HUDEP-2 (cell line): Measurements from ENCODE around the gene MAD1L1.

ENCODE experiments used
- DNase-seq, 76 experiments: peaks; one replicate each; lab custom pipeline; 2025; ENCODE audit not compliant: unreplicated experiment in 76 of 76; lab: John Stamatoyannopoulos, UW

Gene MAD1L1

DNA sequence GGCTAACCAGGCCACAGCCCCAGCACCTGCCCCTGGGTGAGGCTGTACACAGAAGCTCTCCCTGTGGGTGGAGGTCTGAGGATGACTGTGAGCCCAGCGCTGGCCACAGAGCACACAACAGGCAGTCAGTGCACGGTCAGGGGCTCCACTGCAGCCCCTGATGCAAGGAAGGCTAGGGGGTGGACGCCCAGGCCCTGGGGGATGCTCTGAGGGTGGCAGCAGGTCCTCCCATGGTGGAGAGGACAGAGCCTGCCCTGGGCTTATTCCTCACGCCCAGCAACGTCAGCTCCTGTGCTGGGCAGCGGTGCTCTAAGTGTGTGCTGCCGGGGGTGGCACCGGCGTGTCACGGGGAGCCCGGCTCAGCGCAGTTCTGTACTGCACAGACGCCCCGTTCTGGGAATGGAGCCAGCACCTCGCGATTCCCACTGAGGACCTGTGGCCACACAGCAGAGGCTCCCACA, 223.2 kb downstream of the MAD1L1 start:
- DNase-seq, result peak in 12 of 76 experiments; percentile 3 to 56 (median 28)

DNA sequence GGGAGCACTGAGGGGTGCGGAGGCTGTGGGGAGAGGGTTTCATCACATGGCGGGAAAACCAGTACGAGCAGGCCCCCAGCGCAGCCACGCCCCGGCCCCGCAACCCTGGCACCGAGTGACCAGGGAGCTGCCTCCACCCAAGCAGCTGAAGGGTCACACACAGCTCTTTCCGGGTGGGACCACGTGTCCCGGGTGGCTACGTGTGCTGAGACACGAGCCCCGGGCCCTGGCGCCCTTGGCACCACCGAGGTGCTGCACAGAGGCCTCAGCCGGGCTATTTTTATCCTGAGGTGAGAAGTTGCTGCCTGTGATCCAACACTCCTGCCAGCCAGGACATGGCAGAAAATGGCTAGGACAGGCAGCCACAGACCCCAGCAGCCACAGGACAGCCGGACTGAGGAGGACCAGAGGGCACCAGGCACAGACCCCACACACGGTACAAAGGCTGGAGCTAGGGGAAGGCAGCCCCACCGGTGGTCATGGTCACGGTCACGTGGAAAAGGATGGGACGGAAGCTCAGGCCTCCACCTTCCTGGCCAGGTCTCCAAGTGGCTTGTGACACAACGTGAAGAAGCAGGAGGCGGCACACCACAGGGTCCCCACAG, 223.7 kb downstream of the MAD1L1 start:
- DNase-seq, result no peak

DNA sequence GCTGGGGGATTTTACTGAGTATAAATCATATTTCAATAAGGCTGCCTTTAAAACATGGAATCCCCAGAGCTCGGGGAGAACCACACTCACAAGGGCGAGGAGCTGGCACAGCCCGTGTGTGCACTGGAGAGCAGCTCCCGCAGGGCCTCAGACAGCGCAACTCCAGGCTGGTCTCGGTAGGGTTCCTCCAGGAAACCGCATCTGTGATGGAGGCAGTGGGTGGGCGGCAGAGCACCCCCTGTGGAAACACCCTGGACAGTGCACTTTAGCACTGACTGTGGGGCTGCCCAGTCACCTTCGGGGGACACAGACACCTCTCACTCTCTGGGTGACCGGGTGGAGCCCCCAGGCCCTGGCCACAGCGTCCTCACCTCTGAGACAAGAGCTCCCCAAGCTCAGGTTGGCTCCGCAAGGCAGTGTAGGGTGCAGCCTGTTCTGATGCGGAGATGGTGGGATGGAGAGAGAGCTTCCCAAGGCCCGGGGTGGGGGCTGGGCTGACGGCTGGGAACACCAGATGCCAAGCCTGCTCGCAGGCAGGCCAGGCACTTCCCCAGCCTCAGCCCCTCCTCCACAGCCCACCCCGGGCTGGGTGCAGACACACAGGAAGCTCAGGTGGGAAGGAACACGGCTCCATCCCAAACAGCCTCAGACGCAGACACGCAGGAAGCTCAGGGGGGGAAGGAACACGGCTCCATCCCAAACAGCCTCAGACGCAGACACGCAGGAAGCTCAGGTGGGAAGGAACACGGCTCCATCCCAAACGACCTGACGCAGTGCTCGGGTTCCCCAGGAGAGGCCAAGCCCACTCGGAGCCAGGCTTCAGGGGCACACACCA, 224.4 kb downstream of the MAD1L1 start:
- DNase-seq, result no peak

DNA sequence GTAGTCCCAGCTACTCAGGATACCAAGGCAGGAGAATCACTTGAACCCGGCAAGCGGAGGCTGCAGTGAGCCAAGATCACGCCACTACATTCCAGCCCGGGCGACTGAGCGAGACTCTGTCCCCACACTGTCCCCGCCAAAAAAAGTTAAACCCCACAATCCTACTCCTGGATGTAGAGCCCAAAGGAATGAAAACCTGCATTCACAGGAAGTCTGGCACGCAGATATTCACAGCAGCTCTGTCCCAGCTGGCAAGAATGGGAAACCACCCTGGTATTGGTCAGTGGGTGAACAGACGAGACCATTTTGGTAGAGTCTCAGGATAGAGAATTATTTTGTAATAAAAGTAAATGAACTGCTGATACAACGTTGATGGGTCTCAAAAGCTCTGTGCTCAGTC, 225.2 kb downstream of the MAD1L1 start:
- no peak for DNase-seq

DNA sequence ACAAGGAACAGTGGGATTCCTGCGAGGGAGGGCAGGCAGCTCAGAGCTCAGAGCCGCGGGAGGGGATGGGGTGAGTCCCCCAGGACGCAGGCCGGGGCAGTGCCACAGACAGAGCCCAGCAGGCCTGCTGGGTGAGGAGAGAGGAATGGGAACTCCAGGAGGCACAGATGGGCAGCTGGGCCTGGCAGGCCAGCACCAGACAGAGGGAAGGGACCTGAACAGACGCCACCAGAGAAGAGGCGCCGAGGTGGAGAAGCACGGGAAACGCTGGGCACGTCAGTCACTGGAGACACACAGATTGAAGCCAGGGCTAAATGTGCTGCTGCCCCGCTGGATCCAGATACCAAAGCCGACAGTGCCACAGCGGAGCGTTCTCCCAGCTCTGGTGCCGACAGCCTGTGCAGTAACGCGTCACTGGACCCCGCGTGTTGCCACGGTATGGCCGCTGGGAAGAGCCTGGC, 225.8 kb downstream of the MAD1L1 start:
- no peak for DNase-seq

DNA sequence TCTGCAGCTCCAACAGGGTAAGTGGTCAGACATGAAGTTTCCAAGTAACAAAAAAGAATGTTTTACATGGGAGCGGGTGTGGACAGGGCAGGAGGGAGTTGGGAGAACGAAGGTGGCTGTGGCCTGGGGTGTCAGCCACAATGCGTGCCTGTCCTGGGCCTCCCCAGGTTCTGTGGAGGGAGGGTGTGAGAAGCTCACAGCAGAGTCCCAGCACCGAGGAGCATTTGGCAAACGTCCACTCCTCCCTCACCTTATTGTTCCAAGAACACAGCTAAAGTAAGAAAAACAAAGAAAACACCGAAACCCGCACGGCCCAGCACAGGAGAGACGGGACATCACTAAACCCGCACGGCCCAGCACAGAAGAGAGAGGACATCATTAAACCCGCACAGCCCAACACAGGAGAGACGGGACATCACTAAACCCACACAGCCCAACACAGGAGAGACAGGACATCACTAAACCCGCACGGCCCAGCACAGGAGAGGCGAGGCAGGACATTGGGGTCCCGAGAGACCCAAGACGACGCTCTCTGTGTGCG, 226.4 kb downstream of the MAD1L1 start:
- DNase-seq, result no peak

DNA sequence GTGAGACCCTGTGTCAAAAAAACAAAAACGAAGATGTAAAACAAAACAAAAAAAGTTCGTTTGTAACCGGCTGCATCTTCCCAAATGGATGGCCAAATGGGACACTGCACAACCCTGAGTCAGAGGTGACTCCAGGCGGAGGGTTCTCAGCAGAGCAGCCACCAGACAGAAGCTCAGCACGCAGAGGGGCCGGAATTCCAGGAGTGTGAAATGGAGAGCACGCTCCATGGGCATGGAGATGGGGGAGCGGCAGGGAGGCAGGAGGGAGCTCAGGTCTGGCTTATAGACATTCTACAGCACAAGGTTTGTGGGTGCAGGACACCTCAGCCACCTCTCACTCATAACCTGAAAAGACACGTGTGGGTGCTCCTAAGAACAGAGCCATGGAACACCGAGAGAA, 227.0 kb downstream of the MAD1L1 start:
- DNase-seq, result no peak

DNA sequence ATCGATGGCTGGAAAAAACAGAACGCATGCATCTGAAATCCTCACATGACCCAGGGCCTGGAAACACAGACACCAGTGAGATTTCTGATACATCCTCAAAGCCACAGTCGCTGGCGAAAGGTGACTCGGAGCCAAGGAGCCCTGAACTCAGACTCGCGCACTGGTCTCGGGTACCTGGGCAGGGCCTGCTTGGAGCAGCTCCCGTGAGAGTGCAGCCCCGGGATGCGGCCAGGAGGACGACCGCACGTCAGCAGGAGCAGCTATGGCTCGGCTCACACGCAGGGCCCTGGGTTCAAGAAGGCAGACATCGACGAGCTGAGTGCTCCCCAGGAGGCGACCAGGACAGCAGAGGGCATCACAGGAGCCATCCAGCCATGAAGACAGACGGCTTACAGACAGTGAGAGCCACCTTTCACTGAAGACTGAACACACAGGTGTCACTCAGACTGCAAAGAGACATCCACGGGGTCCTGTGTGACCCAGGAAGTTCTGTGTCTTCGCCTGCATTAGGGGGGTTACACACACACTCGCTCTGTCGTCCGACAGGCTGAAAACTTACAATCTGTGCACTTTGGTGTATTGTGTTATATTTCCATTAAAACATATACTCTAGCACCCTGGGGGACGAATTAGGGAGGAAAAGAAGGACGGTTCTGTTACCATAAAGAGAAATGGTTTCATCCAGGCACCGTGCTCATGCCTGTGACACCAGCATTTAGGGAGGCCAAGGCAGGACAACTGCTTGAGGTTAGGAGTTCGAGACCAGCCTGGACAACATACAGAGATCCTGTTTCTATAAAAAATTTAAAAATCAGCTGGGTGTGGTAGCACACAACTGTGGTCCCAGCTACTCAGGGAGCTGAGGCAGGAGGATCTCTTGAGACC, 227.7 kb downstream of the MAD1L1 start:
- no peak for DNase-seq

DNA sequence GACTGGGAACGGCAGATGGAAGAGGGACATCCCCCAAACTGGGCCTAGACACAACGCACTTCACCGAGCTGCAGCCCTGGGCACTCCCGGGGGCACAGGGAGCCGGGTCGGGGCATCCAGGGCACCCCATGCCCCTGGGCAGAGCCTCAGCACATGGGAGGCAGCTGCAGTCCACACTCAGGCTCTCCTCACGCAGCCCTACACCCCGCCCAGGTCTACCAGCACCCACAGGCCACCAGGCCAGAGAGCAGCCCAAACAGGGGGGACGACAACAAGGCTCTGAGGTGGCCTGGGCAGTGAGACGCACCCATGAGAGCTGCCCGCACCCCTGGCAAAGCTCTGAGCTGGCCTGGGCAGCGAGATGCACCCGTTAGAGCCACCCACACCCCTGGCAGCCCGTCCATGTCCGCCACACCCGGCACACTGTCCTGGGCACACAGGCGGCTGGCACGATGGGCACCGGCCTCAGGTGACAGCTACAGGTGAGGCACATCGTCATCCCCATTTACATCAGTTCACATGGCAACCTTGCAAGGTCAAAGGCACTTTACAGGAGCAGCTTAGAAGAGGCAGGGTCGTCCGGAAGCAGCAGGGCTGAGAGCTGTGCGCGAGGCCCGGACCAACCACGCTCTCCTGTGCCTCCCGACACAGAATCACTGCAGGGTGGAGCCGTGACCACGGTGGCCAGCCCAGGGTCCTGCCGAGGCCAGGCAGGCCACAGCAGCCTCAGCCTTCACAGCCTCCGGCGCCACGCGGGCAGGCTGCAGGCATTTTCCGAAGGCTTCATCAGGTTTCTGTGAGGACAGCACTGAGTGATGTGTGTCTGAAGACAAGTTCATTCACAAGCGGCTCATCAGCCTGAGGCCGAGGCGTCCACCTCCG, 228.6 kb downstream of the MAD1L1 start:
- DNase-seq, result no peak

DNA sequence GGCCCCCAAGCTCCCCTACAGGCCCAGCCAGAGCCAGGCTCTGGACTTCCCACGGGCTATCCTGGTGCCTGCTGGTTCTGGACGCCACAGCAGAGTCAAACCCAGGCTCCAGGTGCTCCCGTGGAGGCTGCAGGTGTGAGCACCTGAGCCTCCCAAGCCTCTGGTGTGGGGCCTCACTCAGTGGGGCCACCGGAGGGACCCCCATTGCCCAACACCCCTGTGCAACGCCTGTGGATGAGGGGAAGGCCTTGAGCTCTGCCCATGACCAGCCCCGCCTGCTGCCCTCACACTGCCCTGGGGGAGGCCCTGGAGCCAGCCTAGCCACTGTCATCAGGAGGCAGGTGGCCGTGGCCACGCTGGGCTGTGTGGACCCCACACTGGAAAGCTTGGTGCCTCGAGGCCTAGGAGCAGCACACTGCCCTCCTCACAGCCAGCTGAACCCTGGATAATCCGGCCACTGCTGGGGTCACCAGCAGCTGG, 229.3 kb downstream of the MAD1L1 start:
- DNase-seq, result no peak

DNA sequence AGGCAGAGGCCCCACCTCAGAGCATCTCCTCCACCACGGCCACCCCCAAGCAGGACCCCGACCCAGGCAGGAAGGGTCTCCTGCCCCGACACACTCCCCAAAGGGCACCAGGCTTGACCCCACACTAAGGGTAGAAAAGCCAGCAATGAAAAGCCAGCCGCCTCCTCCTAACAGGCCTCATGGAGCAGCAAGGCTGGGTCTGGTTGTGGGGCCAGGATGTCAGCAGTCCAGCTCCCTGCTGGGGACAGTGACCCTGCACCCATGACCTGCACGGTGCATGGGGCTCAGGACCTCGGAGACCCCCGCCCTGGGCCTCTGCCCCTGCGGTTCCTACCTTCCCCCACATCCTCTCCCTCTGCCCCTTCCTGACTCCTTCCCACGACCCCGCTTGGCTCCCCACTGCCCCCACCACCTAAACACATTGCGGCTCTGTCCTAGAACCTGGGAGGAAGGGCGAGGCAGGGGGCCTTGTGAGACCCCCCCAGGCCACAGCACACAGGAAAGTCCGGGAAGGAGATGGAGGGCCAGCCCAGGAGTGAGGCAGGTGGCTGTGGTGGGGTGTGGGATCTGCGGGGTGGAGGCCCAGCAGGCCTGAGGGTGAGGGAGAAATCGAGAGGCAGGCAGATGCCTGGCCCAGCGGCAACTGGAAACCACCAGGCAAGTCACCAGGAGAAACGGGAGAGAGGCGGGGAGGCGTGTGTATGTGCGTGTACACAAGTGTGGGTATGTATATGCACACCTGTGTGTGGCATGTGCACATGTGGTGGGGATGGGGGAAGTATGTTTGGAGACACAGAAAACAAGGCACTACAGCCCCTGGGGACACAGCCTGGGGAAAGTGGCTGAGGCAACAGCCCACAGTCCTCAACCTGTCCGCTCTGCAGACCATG, 229.9 kb downstream of the MAD1L1 start:
- no peak for DNase-seq

DNA sequence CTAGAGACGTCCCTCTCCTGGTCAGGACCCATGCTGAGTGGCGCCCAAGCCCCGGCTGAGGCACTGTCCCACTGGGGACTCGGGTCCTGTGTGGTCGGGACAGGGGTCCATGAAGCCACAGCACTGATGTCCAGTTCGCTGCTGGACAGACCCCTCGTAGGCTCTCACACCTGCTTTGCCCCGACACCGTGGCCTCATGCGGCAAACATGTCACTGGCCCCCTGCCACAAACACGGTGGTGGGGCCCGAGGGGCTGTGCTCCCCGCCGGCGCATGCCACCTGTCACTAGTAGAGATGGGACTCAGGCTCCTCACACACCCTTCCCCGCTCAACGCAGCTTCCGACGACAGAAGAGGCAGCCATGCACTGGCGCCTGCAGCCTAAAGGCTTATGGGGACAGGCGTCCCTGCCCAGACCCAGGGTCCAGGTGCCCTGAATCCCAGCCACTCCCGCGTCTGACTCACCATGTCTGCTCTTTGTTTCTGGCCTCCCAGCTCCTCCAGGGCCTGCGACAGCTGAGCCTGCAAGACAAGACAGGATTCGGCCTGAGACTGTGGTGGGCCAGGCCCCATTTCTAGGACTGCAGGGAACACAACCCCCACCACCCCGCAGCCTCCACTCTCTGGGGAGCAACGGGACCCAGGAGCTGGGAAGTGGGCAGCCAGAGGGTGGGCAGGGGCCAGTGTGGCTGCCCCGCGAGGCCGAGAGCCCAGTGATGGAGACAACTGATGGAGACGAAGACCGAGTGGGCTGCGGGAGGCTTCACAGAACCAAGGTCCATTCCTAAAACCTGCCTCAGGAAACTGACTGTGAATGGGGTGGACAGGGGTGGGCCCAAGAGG, 230.9 kb downstream of the MAD1L1 start:
- no peak for DNase-seq

DNA sequence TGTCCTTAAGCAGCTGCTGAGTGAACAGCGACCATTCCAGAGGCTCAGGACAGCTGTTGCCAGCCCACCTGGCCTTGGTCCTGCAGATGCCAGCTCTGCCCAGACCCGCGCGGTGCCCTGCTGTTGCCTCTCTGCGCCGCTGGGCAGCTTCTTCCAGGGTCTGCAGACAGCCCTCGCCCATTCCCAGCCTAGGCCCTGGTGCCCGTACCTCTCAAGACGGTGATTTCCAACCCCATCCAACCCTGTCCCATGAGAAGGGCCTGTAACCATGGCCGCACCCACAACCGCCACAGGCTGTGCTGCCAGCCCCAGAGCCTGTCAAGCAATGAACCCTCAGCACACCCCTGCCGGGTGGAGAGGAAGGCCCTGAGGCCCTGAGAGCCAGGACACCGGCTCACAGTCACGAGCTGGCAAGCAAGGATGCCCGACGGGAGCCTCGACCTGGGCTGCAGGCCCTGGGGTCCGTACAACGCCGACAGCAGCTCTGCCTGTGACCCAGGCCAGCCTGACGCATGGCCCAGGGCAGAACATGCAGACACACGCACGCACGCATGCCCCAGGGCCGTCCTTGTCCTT, 231.9 kb downstream of the MAD1L1 start:
- DNase-seq, result no peak

DNA sequence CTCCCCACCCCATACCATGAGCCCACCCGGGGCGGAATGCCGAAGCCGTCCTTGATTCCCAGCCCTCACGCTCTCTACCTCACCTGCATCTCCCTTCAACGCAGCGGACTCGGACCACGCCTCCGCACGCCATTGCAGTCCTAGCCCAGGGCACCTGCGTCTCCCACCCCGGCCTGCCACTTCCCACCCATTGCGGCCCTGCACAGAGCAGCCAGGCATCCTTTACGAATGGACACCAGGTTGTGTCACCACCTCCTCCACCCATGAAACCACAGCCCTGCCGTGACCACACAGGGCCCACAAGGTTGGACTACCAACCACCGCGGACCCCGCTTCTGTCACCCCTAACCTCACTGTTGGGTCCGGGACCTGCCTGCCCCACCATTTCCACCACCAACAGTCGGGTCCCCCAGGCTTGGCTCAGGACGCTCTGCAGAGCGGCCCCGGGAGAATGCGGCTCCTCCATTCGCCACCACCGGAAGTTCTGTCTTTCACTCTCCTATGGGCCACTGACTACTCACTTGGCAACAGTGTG, 232.5 kb downstream of the MAD1L1 start:
- DNase-seq, result no peak

DNA sequence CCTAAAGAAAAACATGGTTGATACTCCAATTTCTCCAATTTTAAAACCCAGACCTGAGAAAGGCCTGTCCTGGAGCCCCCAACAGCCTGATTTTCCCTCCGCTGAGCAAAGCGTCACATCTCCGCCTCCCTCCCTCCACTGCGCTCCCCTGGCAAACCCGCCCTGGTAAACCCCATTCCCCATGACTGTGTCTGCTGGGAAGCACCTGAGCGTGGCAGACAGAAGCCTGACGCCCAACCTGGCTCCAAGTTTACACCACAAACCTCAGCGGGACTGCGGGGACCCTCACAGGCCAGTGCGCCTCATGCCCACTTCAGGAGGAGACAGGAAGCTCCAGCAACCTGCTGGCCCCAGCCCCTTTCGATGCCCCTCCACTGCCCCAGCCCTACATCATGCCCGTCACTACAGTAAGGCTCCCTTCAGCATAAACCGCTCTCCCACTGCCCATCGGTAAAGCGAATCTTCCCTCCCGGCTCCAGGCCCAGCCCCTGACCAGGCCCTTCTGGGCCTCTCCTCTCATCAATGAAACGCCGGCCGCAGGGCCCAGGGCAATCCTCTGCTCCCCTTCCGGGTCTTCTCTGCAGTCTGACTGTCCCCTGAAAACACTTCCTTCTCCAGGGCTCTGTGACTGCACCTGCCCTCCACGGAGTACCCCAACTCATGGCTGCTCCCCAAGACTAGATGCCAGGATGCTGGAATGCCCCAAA, 233.3 kb downstream of the MAD1L1 start:
- DNase-seq, result no peak

DNA sequence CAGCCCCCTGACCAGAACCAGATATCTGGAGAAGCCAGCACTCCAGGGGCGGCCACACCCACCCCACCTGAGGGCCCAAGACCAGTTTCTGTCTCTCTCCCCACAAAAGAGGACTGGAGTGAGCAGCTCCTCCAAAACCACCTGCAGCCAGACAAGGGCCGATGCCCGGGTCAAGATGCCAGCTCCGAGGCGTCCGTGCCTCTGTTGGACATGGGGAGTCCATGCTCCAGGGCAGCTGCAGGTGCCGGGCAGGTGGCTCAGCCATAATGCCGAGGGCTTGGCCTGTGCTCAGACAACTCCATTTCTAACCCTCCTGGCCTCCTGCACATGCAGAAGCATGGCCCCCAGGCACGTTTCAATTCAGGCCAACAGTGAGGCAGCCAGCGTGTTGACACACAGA, 234.6 kb downstream of the MAD1L1 start:
- no peak for DNase-seq
